Fibroblast of peridontal ligament (primary cell): ENCODE data around the gene GMDS.

Source experiments
- DNase-seq: peaks from one replicate; pipeline ENCODE4 v3.0.0-alpha.2; 2010; ENCODE audit errors: extremely low read depth

Gene GMDS

DNA sequence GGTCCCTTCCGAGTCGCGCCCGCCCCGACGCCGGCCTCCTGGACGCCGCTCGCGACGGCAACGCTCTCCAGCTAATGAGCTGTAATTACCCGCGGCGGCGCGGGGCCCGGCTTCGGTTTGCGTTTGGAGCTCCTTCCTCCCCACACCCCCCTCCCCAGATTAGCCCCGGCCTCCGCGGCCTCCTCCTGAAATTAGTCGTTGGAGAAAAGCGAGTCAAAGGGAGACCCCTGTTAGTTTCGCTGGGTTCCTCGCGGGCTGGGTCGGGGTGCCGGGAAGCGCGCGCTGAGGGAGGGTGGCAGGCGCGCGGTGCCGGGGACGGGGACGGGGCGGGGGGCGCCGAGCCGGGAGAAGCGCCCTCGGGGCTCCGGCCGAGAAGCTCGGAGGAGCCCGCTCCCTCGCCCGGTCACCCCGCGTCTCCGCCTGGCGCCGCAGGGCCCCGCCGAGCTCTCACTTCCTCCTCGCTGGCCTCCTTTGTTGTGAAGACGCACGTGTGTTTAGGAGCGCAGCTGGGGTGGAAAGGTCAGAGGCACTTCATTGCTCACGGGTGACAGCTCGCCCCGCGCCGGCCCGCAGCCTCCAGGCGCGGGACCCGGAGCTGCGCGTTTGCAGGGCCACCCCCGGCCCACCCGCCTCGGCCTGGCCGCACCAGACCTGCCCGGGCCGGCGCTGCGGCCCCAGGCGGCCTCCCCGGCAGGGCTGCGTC is 630.8 kb downstream of the GMDS start:
- no peak for DNase-seq

DNA sequence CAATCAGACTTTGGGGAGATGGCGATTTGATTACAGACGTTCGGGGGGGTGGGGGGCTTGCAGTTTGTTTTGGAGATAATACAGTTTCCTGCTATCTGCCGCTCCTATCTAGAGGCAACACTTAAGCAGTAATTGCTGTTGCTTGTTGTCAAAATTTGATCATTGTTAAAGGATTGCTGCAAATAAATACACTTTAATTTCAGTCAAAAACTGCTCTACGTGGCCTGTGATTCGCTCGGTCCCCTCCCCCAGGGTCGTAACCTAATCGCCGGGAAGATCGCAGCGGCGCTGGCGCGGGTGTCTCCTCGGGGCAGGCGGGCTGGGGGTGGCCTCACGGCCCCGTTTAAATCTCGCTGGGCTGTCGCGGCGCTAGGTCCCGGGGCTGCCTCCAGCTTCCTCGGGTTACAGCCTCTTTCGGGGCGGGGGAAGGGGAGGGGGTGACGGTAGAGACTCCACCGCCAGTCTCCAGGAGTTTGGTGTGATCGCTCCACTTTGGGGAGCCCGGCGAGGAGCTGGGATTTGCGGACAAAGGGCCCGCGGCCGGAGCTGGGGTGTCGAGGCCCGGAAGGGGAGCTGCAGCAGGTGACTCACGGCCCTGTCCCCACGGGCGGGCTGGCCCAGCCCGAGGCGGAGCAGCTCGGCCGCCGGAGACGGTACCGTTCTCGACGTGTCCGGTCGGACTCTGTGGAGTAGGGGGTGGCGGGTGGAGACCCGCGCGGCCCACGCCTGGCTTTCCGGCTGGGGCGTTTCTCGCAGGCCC is 631.5 kb downstream of the GMDS start:
- DNase-seq = peak; percentile 39

DNA sequence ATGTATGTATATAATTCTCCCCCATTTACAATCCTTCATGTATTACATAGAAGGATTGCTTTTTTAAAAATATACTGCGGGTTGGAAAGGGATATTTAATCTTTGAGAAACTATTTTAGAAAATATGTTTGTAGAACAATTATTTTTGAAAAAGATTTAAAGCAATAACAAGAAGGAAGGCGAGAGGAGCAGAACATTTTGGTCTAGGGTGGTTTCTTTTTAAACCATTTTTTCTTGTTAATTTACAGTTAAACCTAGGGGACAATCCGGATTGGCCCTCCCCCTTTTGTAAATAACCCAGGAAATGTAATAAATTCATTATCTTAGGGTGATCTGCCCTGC is 632.1 kb downstream of the GMDS start:
- DNase-seq = no peak

DNA sequence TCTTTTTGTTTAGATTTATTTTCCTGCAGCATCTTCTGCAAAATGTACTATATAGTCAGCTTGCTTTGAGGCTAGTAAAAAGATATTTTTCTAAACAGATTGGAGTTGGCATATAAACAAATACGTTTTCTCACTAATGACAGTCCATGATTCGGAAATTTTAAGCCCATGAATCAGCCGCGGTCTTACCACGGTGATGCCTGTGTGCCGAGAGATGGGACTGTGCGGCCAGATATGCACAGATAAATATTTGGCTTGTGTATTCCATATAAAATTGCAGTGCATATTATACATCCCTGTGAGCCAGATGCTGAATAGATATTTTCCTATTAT is 632.5 kb downstream of the GMDS start:
- DNase-seq = peak; percentile 70

DNA sequence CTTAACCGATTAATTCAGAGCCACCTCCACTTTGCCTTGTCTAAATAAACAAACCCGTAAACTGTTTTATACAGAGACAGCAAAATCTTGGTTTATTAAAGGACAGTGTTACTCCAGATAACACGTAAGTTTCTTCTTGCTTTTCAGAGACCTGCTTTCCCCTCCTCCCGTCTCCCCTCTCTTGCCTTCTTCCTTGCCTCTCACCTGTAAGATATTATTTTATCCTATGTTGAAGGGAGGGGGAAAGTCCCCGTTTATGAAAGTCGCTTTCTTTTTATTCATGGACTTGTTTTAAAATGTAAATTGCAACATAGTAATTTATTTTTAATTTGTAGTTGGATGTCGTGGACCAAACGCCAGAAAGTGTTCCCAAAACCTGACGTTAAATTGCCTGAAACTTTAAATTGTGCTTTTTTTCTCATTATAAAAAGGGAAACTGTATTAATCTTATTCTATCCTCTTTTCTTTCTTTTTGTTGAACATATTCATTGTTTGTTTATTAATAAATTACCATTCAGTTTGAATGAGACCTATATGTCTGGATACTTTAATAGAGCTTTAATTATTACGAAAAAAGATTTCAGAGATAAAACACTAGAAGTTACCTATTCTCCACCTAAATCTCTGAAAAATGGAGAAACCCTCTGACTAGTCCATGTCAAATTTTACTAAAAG is 633.0 kb downstream of the GMDS start:
- DNase-seq = no peak

DNA sequence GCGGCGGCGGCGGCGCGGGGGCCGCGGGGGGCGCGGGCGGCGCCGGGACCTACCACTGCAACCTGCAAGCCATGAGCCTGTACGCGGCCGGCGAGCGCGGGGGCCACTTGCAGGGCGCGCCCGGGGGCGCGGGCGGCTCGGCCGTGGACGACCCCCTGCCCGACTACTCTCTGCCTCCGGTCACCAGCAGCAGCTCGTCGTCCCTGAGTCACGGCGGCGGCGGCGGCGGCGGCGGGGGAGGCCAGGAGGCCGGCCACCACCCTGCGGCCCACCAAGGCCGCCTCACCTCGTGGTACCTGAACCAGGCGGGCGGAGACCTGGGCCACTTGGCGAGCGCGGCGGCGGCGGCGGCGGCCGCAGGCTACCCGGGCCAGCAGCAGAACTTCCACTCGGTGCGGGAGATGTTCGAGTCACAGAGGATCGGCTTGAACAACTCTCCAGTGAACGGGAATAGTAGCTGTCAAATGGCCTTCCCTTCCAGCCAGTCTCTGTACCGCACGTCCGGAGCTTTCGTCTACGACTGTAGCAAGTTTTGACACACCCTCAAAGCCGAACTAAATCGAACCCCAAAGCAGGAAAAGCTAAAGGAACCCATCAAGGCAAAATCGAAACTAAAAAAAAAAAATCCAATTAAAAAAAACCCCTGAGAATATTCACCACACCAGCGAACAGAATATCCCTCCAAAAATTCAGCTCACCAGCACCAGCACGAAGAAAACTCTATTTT is 633.7 kb downstream of the GMDS start:
- DNase-seq = peak; percentile 55

DNA sequence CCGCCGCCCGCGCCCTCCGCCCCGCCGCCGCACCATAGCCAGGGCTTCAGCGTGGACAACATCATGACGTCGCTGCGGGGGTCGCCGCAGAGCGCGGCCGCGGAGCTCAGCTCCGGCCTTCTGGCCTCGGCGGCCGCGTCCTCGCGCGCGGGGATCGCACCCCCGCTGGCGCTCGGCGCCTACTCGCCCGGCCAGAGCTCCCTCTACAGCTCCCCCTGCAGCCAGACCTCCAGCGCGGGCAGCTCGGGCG is 634.2 kb downstream of the GMDS start:
- peak; percentile 35 for DNase-seq

DNA sequence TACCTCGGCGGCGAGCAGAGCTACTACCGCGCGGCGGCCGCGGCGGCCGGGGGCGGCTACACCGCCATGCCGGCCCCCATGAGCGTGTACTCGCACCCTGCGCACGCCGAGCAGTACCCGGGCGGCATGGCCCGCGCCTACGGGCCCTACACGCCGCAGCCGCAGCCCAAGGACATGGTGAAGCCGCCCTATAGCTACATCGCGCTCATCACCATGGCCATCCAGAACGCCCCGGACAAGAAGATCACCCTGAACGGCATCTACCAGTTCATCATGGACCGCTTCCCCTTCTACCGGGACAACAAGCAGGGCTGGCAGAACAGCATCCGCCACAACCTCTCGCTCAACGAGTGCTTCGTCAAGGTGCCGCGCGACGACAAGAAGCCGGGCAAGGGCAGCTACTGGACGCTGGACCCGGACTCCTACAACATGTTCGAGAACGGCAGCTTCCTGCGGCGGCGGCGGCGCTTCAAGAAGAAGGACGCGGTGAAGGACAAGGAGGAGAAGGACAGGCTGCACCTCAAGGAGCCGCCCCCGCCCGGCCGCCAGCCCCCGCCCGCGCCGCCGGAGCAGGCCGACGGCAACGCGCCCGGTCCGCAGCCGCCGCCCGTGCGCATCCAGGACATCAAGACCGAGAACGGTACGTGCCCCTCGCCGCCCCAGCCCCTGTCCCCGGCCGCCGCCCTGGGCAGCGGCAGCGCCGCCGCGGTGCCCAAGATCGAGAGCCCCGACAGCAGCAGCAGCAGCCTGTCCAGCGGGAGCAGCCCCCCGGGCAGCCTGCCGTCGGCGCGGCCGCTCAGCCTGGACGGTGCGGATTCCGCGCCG is 634.7 kb downstream of the GMDS start:
- DNase-seq = peak; percentile 38

DNA sequence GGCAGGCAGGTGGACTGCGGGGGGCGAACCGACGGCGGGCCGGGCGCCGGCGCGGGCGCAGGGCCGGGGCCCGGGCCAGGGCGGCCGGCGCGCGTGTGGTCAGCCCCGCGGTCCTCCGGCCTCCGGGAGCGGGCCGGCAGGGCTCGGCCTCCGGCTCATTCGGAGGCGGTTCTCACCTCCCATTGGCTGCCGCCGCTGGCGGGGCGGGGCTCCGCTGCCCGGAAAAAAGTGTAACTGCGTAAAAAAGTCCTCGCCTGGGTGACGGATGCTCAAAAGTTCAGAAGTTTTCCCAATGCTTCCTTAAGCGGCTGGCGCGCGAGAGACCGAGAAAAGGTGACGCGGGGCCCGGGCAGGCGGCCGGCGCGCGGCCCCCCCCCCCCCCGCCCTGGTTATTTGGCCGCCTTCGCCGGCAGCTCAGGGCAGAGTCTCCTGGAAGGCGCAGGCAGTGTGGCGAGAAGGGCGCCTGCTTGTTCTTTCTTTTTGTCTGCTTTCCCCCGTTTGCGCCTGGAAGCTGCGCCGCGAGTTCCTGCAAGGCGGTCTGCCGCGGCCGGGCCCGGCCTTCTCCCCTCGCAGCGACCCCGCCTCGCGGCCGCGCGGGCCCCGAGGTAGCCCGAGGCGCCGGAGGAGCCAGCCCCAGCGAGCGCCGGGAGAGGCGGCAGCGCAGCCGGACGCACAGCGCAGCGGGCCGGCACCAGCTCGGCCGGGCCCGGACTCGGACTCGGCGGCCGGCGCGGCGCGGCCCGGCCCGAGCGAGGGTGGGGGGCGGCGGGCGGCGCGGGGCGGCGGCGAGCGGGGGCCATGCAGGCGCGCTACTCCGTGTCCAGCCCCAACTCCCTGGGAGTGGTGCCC is 635.5 kb downstream of the GMDS start, which contains the start of gene FOXC1:
Gene FOXC1, plus strand, starts transcription at position 268 of the 849 bp plus-strand sequence. Its CDS starts 531 bp downstream, at position 799.
- peak; percentile 93 for DNase-seq

DNA sequence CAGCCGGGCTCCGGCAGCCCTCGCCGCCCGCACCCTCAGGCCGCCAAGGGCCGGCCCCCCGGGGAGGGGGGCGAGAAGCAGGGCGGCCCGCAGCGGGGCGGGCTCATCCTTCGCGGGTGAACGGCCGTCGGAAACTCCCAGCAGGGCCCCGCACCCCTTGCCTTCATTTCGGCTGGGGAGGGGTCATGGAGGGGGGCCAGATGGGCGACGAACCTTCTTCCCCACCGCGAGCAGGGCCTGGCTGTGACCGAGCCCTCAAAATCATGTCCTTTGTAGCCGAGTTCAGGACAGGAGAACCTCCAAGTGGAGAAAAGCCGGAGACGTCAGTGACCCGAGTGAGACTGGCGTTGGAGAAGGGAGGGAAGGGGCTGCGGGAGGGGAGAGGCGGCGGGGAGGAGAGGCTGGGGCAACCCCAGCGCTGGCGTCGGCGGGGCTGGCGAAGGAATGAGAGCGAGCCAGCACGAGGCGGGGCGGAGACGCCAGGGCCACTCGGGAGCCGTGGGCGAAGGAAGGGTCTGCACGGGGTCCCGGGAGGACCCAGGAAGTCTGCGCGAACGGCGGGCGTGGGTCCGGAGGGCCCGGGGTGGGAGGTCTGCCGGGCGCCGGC is 636.3 kb downstream of the GMDS start:
- no peak for DNase-seq

DNA sequence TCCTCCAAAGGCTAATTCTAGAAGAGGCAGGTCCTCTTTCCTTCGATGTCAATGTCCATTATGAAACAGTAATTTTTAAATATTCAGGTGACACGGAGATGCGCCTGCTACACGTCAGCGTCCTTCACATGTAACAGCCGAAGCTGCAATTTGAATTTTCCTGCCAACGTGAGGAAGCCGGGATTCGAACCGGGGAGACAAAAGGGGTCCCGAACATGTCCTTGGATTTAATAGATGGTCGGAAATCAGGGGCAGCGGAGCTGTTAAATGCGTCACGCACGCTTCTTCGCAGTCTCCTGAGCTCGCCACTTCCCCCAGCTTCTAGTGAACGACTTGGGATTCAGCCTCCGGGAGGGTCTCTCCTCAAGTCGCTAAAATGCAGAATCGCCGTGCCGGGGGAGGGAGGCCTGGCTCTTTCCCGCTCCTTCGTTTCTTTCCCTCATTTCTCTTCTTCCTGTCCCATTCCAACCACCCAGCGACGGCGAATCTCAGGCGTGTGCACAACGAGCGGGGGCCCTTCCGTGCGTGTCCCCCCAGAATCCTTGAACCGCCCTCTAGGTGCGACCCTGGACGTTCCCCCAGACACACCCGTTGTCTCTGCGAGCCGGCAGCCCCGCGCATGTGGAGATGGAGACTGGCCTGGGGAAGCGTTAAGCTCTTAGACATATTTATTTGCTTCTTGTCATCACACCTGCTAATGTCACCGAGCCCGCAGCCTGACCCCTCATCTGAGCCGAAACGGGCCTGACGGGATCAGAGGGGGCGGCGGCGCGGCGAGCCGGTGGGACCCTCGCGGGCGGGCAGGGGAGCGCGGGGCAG is 637.0 kb downstream of the GMDS start:
- no peak for DNase-seq

DNA sequence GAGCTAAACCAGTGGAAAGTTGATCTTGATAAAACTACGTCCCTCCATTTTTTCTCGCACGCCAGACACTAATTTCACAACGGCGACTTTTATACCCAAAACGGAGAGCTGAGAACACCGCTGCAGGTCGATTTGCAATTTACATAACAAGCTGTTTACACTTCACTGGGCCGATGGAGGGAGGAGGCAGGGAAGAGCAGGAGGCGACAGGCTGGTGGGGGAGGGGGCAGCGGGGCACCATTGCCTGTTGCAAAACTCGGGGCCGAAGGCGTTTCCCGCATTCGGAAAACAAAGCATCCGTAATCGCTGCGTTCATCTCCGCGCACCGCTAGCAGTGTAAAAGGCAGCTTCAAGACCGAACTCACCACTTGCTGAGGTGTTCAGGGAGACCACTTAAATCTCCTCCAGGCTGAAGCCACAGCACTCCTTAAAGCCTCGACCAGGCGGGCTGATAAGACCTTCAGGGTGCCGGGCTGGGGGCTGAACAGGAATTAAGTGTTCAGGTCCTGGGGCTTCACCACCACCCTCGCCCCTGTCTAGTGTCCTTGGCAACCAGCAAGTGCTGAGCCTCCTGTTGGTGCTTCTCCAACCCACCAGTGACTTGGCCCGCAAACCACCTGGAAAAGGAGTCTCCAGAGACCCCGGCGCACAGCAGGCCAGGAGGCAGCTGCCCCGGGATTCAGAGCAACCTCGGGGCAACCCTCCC is 637.7 kb downstream of the GMDS start:
- DNase-seq = no peak

DNA sequence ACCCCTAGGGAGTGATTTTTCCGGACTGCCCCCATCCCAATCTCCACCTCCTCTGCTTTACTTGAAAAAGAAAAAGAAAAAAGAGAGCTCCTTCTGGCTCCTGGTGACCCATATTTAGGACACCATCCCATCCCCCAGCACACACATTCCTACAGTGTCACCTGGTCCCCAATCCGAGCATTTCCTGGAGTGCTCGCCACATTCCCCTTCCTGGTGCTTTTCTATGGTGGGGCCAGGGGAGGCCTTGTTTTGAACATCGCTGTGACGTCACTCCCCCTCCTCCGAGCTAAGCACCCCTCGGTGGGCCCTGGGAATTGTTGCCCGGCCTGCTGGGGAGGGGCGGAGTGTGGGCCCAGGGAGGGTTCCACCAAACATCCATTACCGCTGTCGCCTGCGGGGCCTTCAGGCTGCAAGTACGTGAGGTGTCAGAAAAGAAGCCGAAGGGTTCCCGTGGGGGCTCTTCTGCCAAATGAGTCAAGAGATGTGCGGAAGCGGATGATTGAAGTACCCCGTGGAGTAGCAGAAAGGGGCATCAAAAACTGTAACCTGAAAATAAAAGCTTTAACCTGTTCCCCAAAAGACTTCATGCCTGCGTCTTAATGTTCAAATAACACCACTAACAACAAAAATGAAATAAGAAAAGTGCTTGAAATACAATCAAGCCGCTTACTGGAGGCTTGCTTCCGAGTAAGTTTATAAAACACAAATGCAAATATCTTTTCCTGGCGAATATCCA is 638.5 kb downstream of the GMDS start:
- no peak for DNase-seq

DNA sequence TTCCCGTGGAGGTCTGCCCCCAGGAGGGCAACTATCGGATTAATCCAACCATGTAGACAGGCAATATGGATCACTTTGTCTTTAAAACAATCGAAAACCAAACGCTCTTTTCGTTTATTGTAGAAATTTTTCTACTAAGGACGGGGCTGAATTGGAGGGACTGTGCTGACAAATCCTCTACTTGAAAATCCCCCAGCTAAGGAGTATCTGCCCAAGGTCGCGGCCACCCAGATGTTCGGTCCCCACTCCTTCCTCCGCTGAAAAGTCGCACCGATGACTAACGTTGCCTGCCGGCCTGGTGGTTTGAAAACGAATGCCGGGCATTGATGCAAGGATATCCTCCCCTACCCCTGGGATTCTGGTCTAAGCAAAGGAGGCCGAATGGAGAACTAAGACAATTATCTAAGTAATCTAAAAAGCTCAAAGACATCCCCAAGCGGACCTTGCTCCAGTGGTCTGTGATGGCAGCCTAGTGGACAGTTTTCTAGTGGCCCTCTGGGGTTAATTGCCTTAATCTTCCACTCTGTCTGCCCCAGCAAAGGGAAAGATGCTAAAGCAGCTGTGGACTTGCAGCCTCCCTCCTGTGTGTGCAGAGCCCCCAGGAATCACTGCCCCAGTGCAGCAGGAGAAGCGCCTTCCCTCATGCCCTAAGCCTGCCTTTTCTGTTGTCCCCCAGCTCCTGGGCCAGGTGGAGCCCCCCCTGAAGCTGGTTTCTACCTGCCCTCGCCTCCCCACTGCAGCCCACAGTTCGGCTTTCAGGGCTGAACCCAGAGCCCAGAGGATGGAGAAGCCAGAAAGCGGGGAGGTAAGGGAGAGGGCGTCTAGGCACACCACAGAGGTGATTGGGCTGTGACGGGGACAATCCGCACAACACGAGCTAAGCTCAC is 639.3 kb downstream of the GMDS start:
- DNase-seq = no peak

DNA sequence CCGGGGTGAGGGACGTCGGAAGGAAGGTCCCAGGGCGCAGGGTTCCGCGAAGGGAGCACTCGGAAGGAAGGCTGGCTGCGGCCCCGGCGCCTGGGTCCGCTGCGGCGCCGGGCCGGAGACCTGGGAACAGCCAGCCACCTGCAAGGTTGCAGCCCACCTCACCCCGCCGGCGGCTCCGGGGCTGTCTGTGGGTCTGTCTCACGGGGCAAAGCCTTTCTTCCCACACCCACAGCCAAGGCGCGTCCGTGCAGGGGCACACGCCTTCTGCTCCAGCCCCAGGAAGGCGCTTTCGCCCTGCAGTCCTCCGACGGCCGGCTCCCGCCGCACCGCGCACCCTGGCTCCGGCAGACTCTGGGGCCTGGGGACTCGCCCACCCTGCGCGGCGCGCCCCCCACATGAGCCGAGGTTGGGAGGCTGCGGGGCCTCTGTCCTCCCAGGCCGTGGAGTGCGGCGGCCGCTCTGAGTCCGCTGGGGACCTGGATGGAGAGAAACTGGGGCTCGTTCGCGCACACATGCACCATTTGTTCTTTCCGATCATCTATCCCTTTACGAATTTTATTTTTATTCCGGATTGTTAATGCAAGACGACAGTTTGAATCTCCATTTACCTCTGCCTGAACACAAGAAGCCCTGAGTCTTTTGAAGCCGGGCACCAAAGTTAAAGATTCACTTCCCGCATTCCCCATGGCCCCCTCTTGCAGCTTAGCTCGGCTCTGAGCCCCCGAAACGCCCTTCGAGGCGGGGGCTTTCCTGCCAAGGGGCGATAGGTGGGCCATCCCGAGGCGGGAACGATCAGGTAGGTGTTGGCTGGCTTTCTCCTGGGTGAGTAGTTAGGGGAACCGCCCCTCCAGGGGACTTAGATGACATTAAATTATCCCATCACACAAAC is 640.2 kb downstream of the GMDS start:
- no peak for DNase-seq
